PFSK-1 (cell line): ENCODE results near the gene ANAPC16.

Experiments used
- FOXP2 ChIP-seq: optimal IDR thresholded peaks from 2 replicates; pipeline ENCODE3; 2011; ENCODE audit warnings: borderline replicate concordance, control low read depth, inconsistent platforms; ENCODE audit not compliant: insufficient read depth; ENCODE audit errors: extremely low read length, extremely low read depth
- POLR2AphosphoS5 ChIP-seq: IDR thresholded peaks from 2 replicates; pipeline ENCODE4 v1.6.1; 2012; ENCODE audit warnings: low read depth, mild to moderate bottlenecking, control low read depth, low read length, moderate library complexity
- REST ChIP-seq, 2 experiments: IDR thresholded peaks; 2 replicates each; pipeline versions ENCODE4 v1.6.1 to v1.8.0; 2011 to 2012; ENCODE audit warnings: low read depth in 2 of 2, low read length in 2 of 2, control low read depth in 1 of 2, inconsistent platforms in 1 of 2, mild to moderate bottlenecking in 1 of 2, moderate library complexity in 1 of 2; ENCODE audit not compliant: insufficient read depth in 1 of 2
- SIN3A ChIP-seq: IDR thresholded peaks from 2 replicates; pipeline ENCODE4 v1.6.1; 2012; ENCODE audit warnings: mild to moderate bottlenecking, low read length, moderate library complexity, borderline replicate concordance; ENCODE audit not compliant: insufficient read depth
- TAF1 ChIP-seq: IDR thresholded peaks from 2 replicates; pipeline ENCODE4 v1.6.1; 2012; ENCODE audit warnings: low read length, control low read depth, borderline replicate concordance; ENCODE audit not compliant: insufficient read depth

ANAPC16 gene

GRCh38 chr10:72176701-72177100, 39.1 kb upstream of the ANAPC16 start:
- TF ChIP-seq SIN3A, result no peak
- no peak for TF ChIP-seq POLR2AphosphoS5
- no peak for TF ChIP-seq TAF1
- TF ChIP-seq REST (IDR thresholded peaks at IDR 0.05; ENCODE audit: insufficient read depth in 1 of 2, low read depth in 2 of 2, low read length in 2 of 2), result no peak
- TF ChIP-seq FOXP2, result no peak

GRCh38 chr10:72177454-72177853, 38.4 kb upstream of the ANAPC16 start:
- TF ChIP-seq SIN3A, result no peak
- TF ChIP-seq FOXP2, result no peak
- TF ChIP-seq REST (IDR thresholded peaks at IDR 0.05; ENCODE audit: insufficient read depth in 1 of 2, low read depth in 2 of 2, low read length in 2 of 2), result no peak
- TF ChIP-seq POLR2AphosphoS5, result no peak
- no peak for TF ChIP-seq TAF1

GRCh38 chr10:72184156-72184555, 31.7 kb upstream of the ANAPC16 start:
- TF ChIP-seq TAF1 (no peak), SIN3A (no peak), FOXP2 (no peak), POLR2AphosphoS5 (no peak), REST (IDR thresholded peaks at IDR 0.05; ENCODE audit: insufficient read depth in 1 of 2, low read depth in 2 of 2, low read length in 2 of 2) (no peak)

- TF ChIP-seq REST (IDR thresholded peaks at IDR 0.05; ENCODE audit: insufficient read depth in 1 of 2, low read depth in 2 of 2, low read length in 2 of 2), result 0 out of 4 replicates have a peak, but pooled peaks of 1 of the 2 experiments have one; percentile 17
- TF ChIP-seq SIN3A, result no peak
These were observed 29.4 kb upstream of the ANAPC16 start for GRCh38 chr10:72186258-72186981.

GRCh38 chr10:72186982-72187330, 28.9 kb upstream of the ANAPC16 start:
- TF ChIP-seq FOXP2 (no peak), SIN3A (no peak), POLR2AphosphoS5 (no peak), TAF1 (no peak), REST (IDR thresholded peaks at IDR 0.05; ENCODE audit: insufficient read depth in 1 of 2, low read depth in 2 of 2, low read length in 2 of 2) (no peak)
